ENCODE data around the gene RNF125.
"Not testable (repeated sequence)": the region's sequence is repeated elsewhere in the genome, so short reads cannot be mapped to it uniquely, and the experiment has no call there.

RNF125 gene

DNA sequence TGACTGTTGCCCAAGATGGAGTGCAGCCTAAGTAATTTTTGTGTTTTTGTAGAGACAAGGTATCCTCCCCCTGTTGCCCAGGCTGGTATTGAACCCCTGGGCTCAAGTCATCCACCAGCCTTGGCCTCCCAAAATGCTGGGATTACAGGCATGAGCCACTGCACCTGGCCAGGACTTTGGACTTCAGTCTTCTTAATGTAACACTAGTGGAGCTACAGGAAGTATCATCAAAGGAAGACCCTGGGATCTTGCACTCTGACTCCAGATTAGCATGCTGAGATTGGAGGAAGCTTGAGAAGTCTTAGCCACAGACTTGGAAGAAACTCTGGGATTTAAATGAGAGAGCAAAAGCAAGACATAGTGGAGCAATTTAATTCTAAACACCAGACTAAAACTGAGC is 37.8 kb upstream of the RNF125 start:
- Histone ChIP-seq H3K27me3 (ENCODE audit: insufficient read depth, insufficient read length) (no peaks in the 10 kb centered on the region), H3K4me1 (ENCODE audit: insufficient read depth, insufficient read length) (no peaks in the 10 kb centered on the region), H3K9ac (ENCODE audit: insufficient read length, low read depth) (no peak overlapping the region), H3K4me3 (ENCODE audit: insufficient read length, low read depth) (no peak overlapping the region), H3K36me3 (ENCODE audit: insufficient read depth, insufficient read length, low read length) (no peaks in the 10 kb centered on the region), H3K9me3 (ENCODE audit: insufficient read depth, low read length) (peaks cover 27% of the 10 kb centered on the region)
- DNase-seq (ENCODE audit: low read depth, low spot score): no peak
- TF ChIP-seq ZNF274 (IDR thresholded peaks at IDR 0.05; ENCODE audit: low read depth, low read length) (no peak), SUZ12 (IDR thresholded peaks at IDR 0.05; ENCODE audit: extremely low read depth, insufficient read depth, insufficient read length) (no peak), YY1 (IDR thresholded peaks at IDR 0.05; ENCODE audit: insufficient read depth, insufficient read length) (no peak)

DNA sequence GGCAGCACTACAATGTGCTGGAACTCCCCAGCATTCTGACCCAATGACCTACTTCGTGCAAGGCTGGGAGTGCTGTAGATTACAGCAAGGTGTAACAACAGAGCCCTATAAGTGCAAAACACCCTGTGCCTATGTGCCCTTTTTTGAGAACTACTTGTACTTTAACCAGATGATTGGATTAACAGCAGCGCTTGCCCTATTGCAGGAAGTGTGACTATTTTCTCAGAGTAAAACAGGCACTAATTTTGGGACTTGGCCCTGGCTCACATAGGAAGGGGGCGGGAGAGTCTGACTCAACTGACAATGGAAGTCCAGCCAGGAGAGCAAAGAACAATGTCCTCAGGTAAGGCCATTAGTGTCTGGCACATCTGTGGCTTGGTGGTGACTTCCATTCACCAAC is 35.6 kb upstream of the RNF125 start:
- no peak overlapping the region for H3K4me3 ChIP-seq (ENCODE audit: insufficient read length, low read depth)
- TF ChIP-seq SUZ12 (IDR thresholded peaks at IDR 0.05; ENCODE audit: extremely low read depth, insufficient read depth, insufficient read length) (no peak), ZNF274 (IDR thresholded peaks at IDR 0.05; ENCODE audit: low read depth, low read length) (no peak), YY1 (IDR thresholded peaks at IDR 0.05; ENCODE audit: insufficient read depth, insufficient read length) (no peak)
- no peaks in the 10 kb centered on the region for H3K36me3 ChIP-seq (ENCODE audit: insufficient read depth, insufficient read length, low read length)
- no peaks in the 10 kb centered on the region for H3K4me1 ChIP-seq (ENCODE audit: insufficient read depth, insufficient read length)
- H3K27me3 ChIP-seq (ENCODE audit: insufficient read depth, insufficient read length): no peaks in the 10 kb centered on the region
- peaks cover 16% of the 10 kb centered on the region for H3K9me3 ChIP-seq (ENCODE audit: insufficient read depth, low read length)
- DNase-seq (ENCODE audit: low read depth, low spot score): no peak
- H3K9ac ChIP-seq (ENCODE audit: insufficient read length, low read depth): no peak overlapping the region

DNA sequence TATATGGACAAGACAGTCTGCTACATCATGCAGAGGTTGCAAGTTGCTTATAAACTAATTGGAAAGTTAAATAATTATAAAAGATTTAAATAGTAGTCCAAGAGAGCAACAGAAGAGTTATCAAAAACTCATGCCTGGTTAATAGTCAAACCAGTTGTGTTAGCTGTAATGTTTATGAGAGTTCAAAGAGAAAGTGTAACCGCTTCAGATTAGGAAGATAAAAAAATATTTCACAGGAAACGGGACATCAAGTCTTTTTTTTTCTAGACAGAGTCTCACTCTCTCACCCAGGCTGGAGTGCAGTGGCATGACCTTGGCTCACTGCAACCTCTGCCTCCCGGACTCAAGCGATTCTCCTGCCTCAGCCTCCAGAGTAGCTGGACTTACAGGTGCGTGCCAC is 34.6 kb upstream of the RNF125 start:
- Histone ChIP-seq H3K9me3 (ENCODE audit: insufficient read depth, low read length) (peaks cover 6% of the 10 kb centered on the region; the same call in 1 of the 2 replicates), H3K4me1 (ENCODE audit: insufficient read depth, insufficient read length) (no peaks in the 10 kb centered on the region), H3K36me3 (ENCODE audit: insufficient read depth, insufficient read length, low read length) (no peaks in the 10 kb centered on the region), H3K4me3 (ENCODE audit: insufficient read length, low read depth) (no peak overlapping the region), H3K27me3 (ENCODE audit: insufficient read depth, insufficient read length) (no peaks in the 10 kb centered on the region), H3K9ac (ENCODE audit: insufficient read length, low read depth) (no peak overlapping the region)
- DNase-seq (ENCODE audit: low read depth, low spot score): no peak
- TF ChIP-seq YY1 (IDR thresholded peaks at IDR 0.05; ENCODE audit: insufficient read depth, insufficient read length): no peak
- TF ChIP-seq ZNF274 (IDR thresholded peaks at IDR 0.05; ENCODE audit: low read depth, low read length): no peak

DNA sequence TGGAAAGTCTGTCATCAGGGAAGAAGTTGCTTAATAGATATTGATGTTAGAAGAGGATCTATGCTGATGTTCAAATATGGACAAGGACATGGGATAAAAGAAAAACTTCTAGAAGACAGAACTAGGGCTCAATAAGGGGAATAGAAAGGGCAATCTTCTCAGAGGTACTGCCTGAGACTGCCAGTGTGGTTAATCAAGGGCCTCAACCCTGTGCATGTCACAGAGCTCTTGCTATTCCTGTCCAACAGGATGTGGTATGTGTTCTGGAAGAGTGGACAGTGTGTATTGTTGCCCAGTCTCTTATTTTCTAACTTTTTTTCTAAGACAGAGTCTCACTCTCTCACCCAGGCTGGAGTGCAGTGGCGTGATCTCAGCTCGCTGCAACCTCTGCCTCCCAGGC is 27.8 kb upstream of the RNF125 start:
- H3K36me3 ChIP-seq (ENCODE audit: insufficient read depth, insufficient read length, low read length): no peaks in the 10 kb centered on the region
- DNase-seq (ENCODE audit: low read depth, low spot score): no peak
- H3K9me3 ChIP-seq (ENCODE audit: insufficient read depth, low read length): 0 out of 2 replicates have a peak, but pooled peaks cover 1% of the 10 kb centered on the region
- TF ChIP-seq SUZ12 (IDR thresholded peaks at IDR 0.05; ENCODE audit: extremely low read depth, insufficient read depth, insufficient read length): no peak
- no peak for TF ChIP-seq ZNF274 (IDR thresholded peaks at IDR 0.05; ENCODE audit: low read depth, low read length)
- TF ChIP-seq YY1 (IDR thresholded peaks at IDR 0.05; ENCODE audit: insufficient read depth, insufficient read length): no peak
- H3K27me3 ChIP-seq (ENCODE audit: insufficient read depth, insufficient read length): no peaks in the 10 kb centered on the region
- H3K4me1 ChIP-seq (ENCODE audit: insufficient read depth, insufficient read length): peaks cover 2% of the 10 kb centered on the region
- no peak overlapping the region for H3K4me3 ChIP-seq (ENCODE audit: insufficient read length, low read depth)
- H3K9ac ChIP-seq (ENCODE audit: insufficient read length, low read depth): no peak overlapping the region

DNA sequence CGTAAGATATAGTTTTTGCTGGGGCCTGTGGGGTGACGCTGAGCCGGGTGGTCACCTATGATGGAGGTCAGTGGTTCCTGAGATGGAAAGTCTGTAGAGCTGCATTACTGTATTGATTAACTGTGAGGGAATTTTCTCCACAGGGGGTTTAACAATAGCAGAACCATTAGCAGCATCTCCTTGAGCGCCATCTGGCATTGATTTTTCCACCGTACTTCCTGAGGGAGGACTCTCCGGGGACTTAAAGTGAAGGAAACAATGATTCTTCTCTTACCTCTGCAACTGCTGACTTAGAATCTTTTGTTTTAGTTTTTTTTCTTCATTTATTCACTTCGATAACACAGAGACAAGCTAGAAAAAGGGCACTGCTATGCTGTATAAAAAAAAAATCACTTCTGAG is 22.6 kb upstream of the RNF125 start:
- no peaks in the 10 kb centered on the region for H3K36me3 ChIP-seq (ENCODE audit: insufficient read depth, insufficient read length, low read length)
- no peak for DNase-seq (ENCODE audit: low read depth, low spot score)

DNA sequence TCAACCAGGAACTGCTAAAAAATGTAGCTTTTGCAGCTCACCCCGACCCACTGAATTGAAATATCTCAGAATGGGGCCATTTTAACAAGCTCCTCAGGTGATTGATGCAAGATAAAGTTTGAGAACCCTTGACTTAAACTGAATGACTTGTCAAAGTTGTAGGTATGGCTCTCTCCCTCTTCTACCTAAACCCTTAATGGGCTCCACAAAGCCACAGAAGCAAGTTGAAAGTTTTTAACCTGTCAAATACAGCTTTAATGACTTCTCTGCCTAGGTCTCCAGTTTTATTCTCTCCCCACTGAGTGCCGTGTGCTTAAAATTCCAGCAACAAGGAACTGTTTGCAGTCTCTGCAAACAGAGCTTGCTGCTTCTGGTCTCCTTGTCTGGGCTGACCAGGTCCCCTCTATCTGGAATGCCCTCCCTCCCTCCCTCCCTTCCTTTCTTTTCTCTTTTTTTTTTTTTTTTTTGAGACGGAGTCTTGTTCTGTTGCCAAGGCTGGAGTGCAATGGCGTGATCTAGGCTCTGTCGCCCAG is 19.7 kb upstream of the RNF125 start:
- no peaks in the 10 kb centered on the region for H3K27me3 ChIP-seq (ENCODE audit: insufficient read depth, insufficient read length)
- no peaks in the 10 kb centered on the region for H3K36me3 ChIP-seq (ENCODE audit: insufficient read depth, insufficient read length, low read length)
- no peak for DNase-seq (ENCODE audit: low read depth, low spot score)
- no peaks in the 10 kb centered on the region for H3K4me1 ChIP-seq (ENCODE audit: insufficient read depth, insufficient read length)
- H3K4me3 ChIP-seq (ENCODE audit: insufficient read length, low read depth): no peak overlapping the region
- no peak overlapping the region for H3K9ac ChIP-seq (ENCODE audit: insufficient read length, low read depth)
- TF ChIP-seq SUZ12 (IDR thresholded peaks at IDR 0.05; ENCODE audit: extremely low read depth, insufficient read depth, insufficient read length) (no peak), ZNF274 (IDR thresholded peaks at IDR 0.05; ENCODE audit: low read depth, low read length) (no peak), YY1 (IDR thresholded peaks at IDR 0.05; ENCODE audit: insufficient read depth, insufficient read length) (no peak)
- H3K9me3 ChIP-seq (ENCODE audit: insufficient read depth, low read length): peaks cover 5% of the 10 kb centered on the region; the same call in 1 of the 2 replicates

More for the DNA sequence above, 22.6 kb upstream of the RNF125 start:
- H3K4me1 ChIP-seq (ENCODE audit: insufficient read depth, insufficient read length): peaks cover 2% of the 10 kb centered on the region
- H3K27me3 ChIP-seq (ENCODE audit: insufficient read depth, insufficient read length): no peaks in the 10 kb centered on the region
- H3K9ac ChIP-seq (ENCODE audit: insufficient read length, low read depth): no peak overlapping the region
- H3K4me3 ChIP-seq (ENCODE audit: insufficient read length, low read depth): no peak overlapping the region
- H3K9me3 ChIP-seq (ENCODE audit: insufficient read depth, low read length): peaks cover 5% of the 10 kb centered on the region; the same call in 1 of the 2 replicates
- no peak for TF ChIP-seq YY1 (IDR thresholded peaks at IDR 0.05; ENCODE audit: insufficient read depth, insufficient read length)
- no peak for TF ChIP-seq ZNF274 (IDR thresholded peaks at IDR 0.05; ENCODE audit: low read depth, low read length)
- no peak for TF ChIP-seq SUZ12 (IDR thresholded peaks at IDR 0.05; ENCODE audit: extremely low read depth, insufficient read depth, insufficient read length)

DNA sequence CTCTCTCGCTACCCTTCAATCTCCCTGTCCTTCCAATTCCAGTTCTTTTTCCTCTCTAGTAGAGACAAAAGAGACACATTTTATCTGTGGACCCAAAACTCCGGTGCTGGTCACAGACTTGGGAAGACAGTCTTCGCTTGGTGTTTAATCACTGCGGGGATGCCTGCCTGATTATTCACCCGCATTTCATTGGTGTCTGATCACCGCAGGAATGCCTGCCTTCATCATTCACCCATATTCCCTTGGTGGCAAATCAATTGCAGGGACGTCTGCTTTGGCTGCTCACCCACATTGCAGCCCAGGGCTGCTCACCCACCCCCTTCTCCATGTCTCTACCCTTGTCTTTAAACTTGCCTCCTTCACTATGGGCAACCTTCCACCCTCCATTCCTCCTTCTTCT is 17.5 kb upstream of the RNF125 start:
- H3K36me3 ChIP-seq (ENCODE audit: insufficient read depth, insufficient read length, low read length); H3K4me1 ChIP-seq (ENCODE audit: insufficient read depth, insufficient read length); H3K9me3 ChIP-seq (ENCODE audit: insufficient read depth, low read length); H3K9ac ChIP-seq (ENCODE audit: insufficient read length, low read depth); DNase-seq (ENCODE audit: low read depth, low spot score); H3K4me3 ChIP-seq (ENCODE audit: insufficient read length, low read depth); H3K27me3 ChIP-seq (ENCODE audit: insufficient read depth, insufficient read length): not testable (repeated sequence)

DNA sequence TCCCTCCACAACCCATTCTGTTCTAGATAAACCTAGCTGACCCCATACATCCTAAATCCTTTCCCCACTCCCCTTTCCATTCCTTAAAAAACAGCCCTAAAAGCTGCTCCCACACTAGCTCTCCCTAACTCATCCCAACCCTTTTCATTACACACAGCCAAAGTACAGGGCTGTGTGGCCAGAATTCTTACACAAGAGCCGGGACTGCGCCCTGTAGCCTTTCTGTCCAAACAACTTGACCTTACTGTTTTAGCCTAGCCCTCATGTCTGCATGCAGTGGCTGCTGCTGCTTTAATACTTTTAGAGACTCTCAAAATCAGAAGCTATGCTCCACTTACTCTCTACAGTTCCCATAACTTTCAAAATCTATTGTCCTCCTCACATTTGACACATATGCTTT is 14.8 kb upstream of the RNF125 start:
- not testable (repeated sequence) for DNase-seq (ENCODE audit: low read depth, low spot score); H3K9ac ChIP-seq (ENCODE audit: insufficient read length, low read depth); H3K9me3 ChIP-seq (ENCODE audit: insufficient read depth, low read length); H3K4me1 ChIP-seq (ENCODE audit: insufficient read depth, insufficient read length); H3K4me3 ChIP-seq (ENCODE audit: insufficient read length, low read depth); H3K27me3 ChIP-seq (ENCODE audit: insufficient read depth, insufficient read length); H3K36me3 ChIP-seq (ENCODE audit: insufficient read depth, insufficient read length, low read length)

Data from NT2/D1 (cell line).